ENCODE measurements around the gene USP31. TPM values are rescaled to one million over a fixed set of nuclear protein-coding genes. Genes with fewer than 3 reads are reported as not detected.

USP31 gene
- total and polyA plus RNA-seq, 2 of the 8 experiments (the other 6 are each of a cell fraction or from before 2014, with no cell fraction given): 6.7 to 19.0 TPM

DNA sequence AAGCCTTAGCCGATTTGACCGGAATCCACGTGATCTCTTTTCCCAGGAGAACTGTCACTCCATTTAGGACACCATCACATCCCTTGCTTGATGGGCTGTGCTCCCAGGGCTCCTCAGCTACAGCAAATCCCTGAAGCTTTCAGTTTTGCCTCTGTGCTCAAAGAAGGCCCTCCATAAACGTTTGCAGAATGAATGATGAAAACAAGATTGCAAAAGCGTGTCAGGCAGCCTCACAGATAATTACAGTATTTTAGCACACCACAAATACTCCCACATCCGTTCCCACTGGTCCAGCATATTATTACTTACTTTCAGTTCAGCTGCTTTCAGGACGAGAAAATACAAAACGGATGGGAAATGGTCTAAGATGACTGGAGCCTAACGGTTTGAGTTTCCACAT, 84.6 kb downstream of the USP31 start:
- H2BK20ac ChIP-seq (ENCODE audit: low read length): no peak overlapping the region
- H2BK15ac ChIP-seq (ENCODE audit: low read length): no peak overlapping the region
- H2BK120ac ChIP-seq (replicated peaks; ENCODE audit: low read depth, low read length): no peak overlapping the region
- FAIRE-seq: no peak
- no peaks in the 10 kb centered on the region for H3K9me3 ChIP-seq (ENCODE audit: insufficient read depth in 2 of 2, low read depth in 1 of 2, low read length in 1 of 2)
- peaks cover 0 to 8% (median 4%) of the 10 kb centered on the region in 4 experiments; a peak in 2 of 7 replicates for H3K4me1 ChIP-seq (replicated peaks in 1 of 4; ENCODE audit: control insufficient read depth in 3 of 4, insufficient read depth in 4 of 4, low read length in 3 of 4)
- H3K36me3 ChIP-seq (ENCODE audit: control insufficient read depth in 2 of 4, insufficient read depth in 4 of 4, low read length in 3 of 4): peaks cover 4 to 24% (median 17%) of the 10 kb centered on the region in 4 experiments; a peak in 7 of 8 replicates
- no peaks in the 10 kb centered on the region for H3K79me1 ChIP-seq (ENCODE audit: low read depth, low read length)
- H3K18ac ChIP-seq (ENCODE audit: extremely low read depth, low read length): no peak overlapping the region
- no peak overlapping the region for H2BK5ac ChIP-seq (ENCODE audit: low read depth, low read length)
- H3K14ac ChIP-seq (ENCODE audit: insufficient read length): no peak overlapping the region
- no peak overlapping the region for H2BK12ac ChIP-seq (ENCODE audit: low read depth, low read length)
- H2AK5ac ChIP-seq (ENCODE audit: low read depth, low read length): no peak overlapping the region
- peaks cover 0 to 1% of the 10 kb centered on the region in 2 experiments for H4K20me1 ChIP-seq (replicated peaks in 1 of 2; ENCODE audit: control insufficient read depth in 1 of 2, insufficient read depth in 2 of 2, low read length in 2 of 2)
- no peak overlapping the region for H2AFZ ChIP-seq (ENCODE audit: low read length)
- H3K27ac ChIP-seq (ENCODE audit: low read depth, low read length): no peak overlapping the region
- no peak overlapping the region for H3K4ac ChIP-seq (replicated peaks; ENCODE audit: insufficient read length, low read depth, low read length)
- CTCF ChIA-PET (ENCODE audit: partially characterized antibody): interaction anchor here (0.9 to 3.6 kb wide), 3 partner anchors 11 to 165 kb away, joined by 3 to 19 read pairs (median 3); no protein-coding TSS in a partner anchor
- no peak overlapping the region for H4K91ac ChIP-seq (replicated peaks; ENCODE audit: insufficient read length, low read length)
- no peak overlapping the region for H3K4me3 ChIP-seq (ENCODE audit: extremely low read depth in 1 of 4, insufficient read depth in 2 of 4, low read depth in 3 of 4, low read length in 4 of 4)
- H3K27me3 ChIP-seq (replicated peaks in 1 of 4; ENCODE audit: control insufficient read depth in 3 of 4, extremely low read depth in 1 of 4, insufficient read depth in 3 of 4, low read length in 3 of 4): no peaks in the 10 kb centered on the region
- H3K79me2 ChIP-seq (ENCODE audit: control insufficient read depth in 1 of 2, insufficient read depth in 2 of 2, low read length in 2 of 2): no peaks in the 10 kb centered on the region
- 95% methylated on average over 9 of the region's 9 CpGs; no CpG with 5 or more reads in 1 of the 2 experiments for WGBS, 2 experiments (ENCODE audit: extremely low coverage in 1 of 2, insufficient coverage in 1 of 2, insufficient read length in 1 of 2, insufficient replicate concordance in 2 of 2, low coverage in 1 of 2, low lambda C conversion rate in 2 of 2, missing lambda C conversion rate in 1 of 2)
- H4K5ac ChIP-seq (ENCODE audit: insufficient read length, low read depth, low read length): no peak overlapping the region
- H3K23me2 ChIP-seq (ENCODE audit: low read depth, low read length): no peaks in the 10 kb centered on the region
- POLR2A ChIA-PET (ENCODE audit: partially characterized antibody): no interaction called here
- H3K4me2 ChIP-seq (ENCODE audit: insufficient read depth in 1 of 2, low read depth in 2 of 2, low read length in 2 of 2): no peak overlapping the region
- DNase-seq (ENCODE audit: low read depth in 1 of 2, low spot score in 2 of 2): no peak
- H4K8ac ChIP-seq (ENCODE audit: extremely low read depth, insufficient read depth, low read length): no peak overlapping the region
- H3K9ac ChIP-seq (replicated peaks in 1 of 4; ENCODE audit: extremely low read depth in 1 of 4, low read depth in 3 of 4, low read length in 3 of 4): no peak overlapping the region
- no peak overlapping the region for H3K23ac ChIP-seq (ENCODE audit: insufficient read length)
- H3K56ac ChIP-seq (replicated peaks; ENCODE audit: insufficient read length, low read depth, low read length): no peak overlapping the region
- TF ChIP-seq SAP30 (IDR thresholded peaks at IDR 0.05; ENCODE audit: insufficient read depth, insufficient replicate concordance, low read length) (no peak), CEBPB (IDR thresholded peaks at IDR 0.05; ENCODE audit: low read depth, low read length) (no peak), GTF2F1 (IDR thresholded peaks at IDR 0.05; ENCODE audit: borderline replicate concordance, low read depth, low read length) (no peak), EZH2 (IDR thresholded peaks at IDR 0.05; ENCODE audit: low read depth, low read length, severe bottlenecking) (no peak), RXRA (IDR thresholded peaks at IDR 0.05; ENCODE audit: insufficient read depth, low read depth, low read length) (no peak), TAF1 (IDR thresholded peaks at IDR 0.05; ENCODE audit: low read depth, low read length) (no peak), MAFK (IDR thresholded peaks at IDR 0.05; ENCODE audit: low read depth, low read length) (no peak), FOSL1 (IDR thresholded peaks at IDR 0.05; ENCODE audit: insufficient read depth, low read depth, low read length) (no peak), EP300 (IDR thresholded peaks at IDR 0.05; ENCODE audit: borderline replicate concordance in 1 of 2, low read depth in 2 of 2, low read length in 2 of 2) (no peak), CTBP2 (IDR thresholded peaks at IDR 0.05; ENCODE audit: borderline replicate concordance, insufficient read depth, insufficient read length, low read length) (no peak), SP1 (IDR thresholded peaks at IDR 0.05; ENCODE audit: low read depth, low read length) (no peak)
- TF ChIP-seq, protein P1, sequence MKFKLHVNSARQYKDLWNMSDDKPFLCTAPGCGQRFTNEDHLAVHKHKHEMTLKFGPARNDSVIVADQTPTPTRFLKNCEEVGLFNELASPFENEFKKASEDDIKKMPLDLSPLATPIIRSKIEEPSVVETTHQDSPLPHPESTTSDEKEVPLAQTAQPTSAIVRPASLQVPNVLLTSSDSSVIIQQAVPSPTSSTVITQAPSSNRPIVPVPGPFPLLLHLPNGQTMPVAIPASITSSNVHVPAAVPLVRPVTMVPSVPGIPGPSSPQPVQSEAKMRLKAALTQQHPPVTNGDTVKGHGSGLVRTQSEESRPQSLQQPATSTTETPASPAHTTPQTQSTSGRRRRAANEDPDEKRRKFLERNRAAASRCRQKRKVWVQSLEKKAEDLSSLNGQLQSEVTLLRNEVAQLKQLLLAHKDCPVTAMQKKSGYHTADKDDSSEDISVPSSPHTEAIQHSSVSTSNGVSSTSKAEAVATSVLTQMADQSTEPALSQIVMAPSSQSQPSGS (IDR thresholded peaks at IDR 0.05; ENCODE audit: low read length): no peak
